HCT116 (cell line): ENCODE data around the gene CALML6. TPM values are rescaled to one million over a fixed set of nuclear protein-coding genes. Genes with fewer than 3 reads are reported as not detected.

Experiments
- ATAC-seq: fragments of 200-7000 bp; cut with Tn5 transposase; 2 replicates; pipeline ENCODE4 v1.9.1; 2020; ENCODE audit warnings: mild to moderate bottlenecking, moderate library complexity
- BruUV-seq: library from RNA; stranded (reverse); fragments of 400-500 nt; replicated peaks from 2 replicates; lab custom pipeline; 2021; lab: Mats Ljungman, UMichigan
- CTCF ChIA-PET: fragments of 300-600 bp; sonication (Branson Sonifier 250); formaldehyde crosslinking; loops from one replicate; lab custom pipeline; 2021; ENCODE audit warnings: antibody characterized with exemption; lab: Charles Lee
- POLR2A ChIA-PET: fragments of 300-600, 350-600 bp; sonication (Branson Sonifier 250); formaldehyde crosslinking; loops from one replicate; lab custom pipeline; 2021; ENCODE audit warnings: antibody characterized with exemption; lab: Charles Lee
- RAD21 ChIA-PET, 2 experiments: fragments of 300-600 bp; sonication (Branson Sonifier 250); formaldehyde crosslinking; loops; one replicate each; lab custom pipeline; 2023; ENCODE audit warnings: low total read pairs in 2 of 2; ENCODE audit not compliant: uncharacterized antibody in 2 of 2, unreplicated experiment in 2 of 2, low non-redundant PET in 1 of 2; lab: Charles Lee
- DNase-seq: peaks from one replicate; pipeline ENCODE4 v3.0.0-alpha.2; 2010; ENCODE audit warnings: low read depth, low spot score
- H2AFZ ChIP-seq: fragments of 200-600 bp; shearing (Covaris generic), sonication (generic); 2 replicates; pipeline ENCODE4 v1.6.1; 2017; ENCODE audit warnings: low read depth, mixed run types, mixed read lengths, antibody characterized with exemption, low read length; ENCODE audit not compliant: poor library complexity, severe bottlenecking
- H3K27ac ChIP-seq: 2 replicates; pipeline ENCODE4 v1.5.1; 2012; ENCODE audit warnings: low read depth, low read length
- H3K27me3 ChIP-seq: fragments of 200-600 bp; sonication (generic); 2 replicates; pipeline ENCODE4 v1.6.1; 2016; ENCODE audit warnings: mixed run types, low read length, mixed read lengths; ENCODE audit not compliant: insufficient read depth
- H3K36me3 ChIP-seq, 2 experiments: fragments of 200-500 bp in 1 of 2; fragments of 200-600 bp in 1 of 2; sonication (Bioruptor generic) in 1 of 2; sonication (generic) in 1 of 2; 2 replicates each; pipeline versions ENCODE4 v1.5.1 to v1.6.1; 2014 to 2016; ENCODE audit warnings: low read length in 2 of 2, inconsistent platforms in 1 of 2, mixed read lengths in 1 of 2, mixed run types in 1 of 2; ENCODE audit not compliant: insufficient read depth in 2 of 2, control insufficient read depth in 1 of 2
- H3K4me1 ChIP-seq, 2 experiments: fragments of 200-600 bp in 1 of 2; sonication (generic) in 1 of 2; 2 replicates each; pipeline versions ENCODE4 v1.5.1 to v1.6.1; 2012 to 2017; ENCODE audit warnings: low read length in 2 of 2, inconsistent platforms in 1 of 2, mild to moderate bottlenecking in 1 of 2, mixed read lengths in 1 of 2, mixed run types in 1 of 2, moderate library complexity in 1 of 2; ENCODE audit not compliant: insufficient read depth in 2 of 2, control insufficient read depth in 1 of 2
- H3K4me2 ChIP-seq: fragments of 200-600 bp; sonication (generic); 2 replicates; pipeline ENCODE4 v1.6.1; 2017; ENCODE audit warnings: mixed run types, low read length, mixed read lengths
- H3K4me3 ChIP-seq, 2 experiments: fragments of 200-600 bp in 1 of 2; sonication (generic) in 1 of 2; replicated peaks in 1 of 2; 2 replicates each; pipeline ENCODE4 v1.5.1; 2011 to 2016; ENCODE audit warnings: low read length in 2 of 2, control low read depth in 1 of 2, low read depth in 1 of 2, mild to moderate bottlenecking in 1 of 2, mixed read lengths in 1 of 2, mixed run types in 1 of 2
- H3K79me2 ChIP-seq: fragments of 200-600 bp; sonication (generic); 2 replicates; pipeline ENCODE4 v1.6.1; 2017; ENCODE audit warnings: mild to moderate bottlenecking, mixed run types, low read length, moderate library complexity, mixed read lengths; ENCODE audit not compliant: insufficient read depth
- H3K9ac ChIP-seq: fragments of 200-600 bp; sonication (generic); 2 replicates; pipeline ENCODE4 v1.6.1; 2016; ENCODE audit warnings: low read length, mixed read lengths
- H3K9me2 ChIP-seq: fragments of 200-600 bp; sonication (generic), shearing (Covaris generic); 2 replicates; pipeline ENCODE4 v1.6.1; 2017; ENCODE audit warnings: mixed run types, mild to moderate bottlenecking, moderate library complexity; ENCODE audit not compliant: insufficient read depth
- H3K9me3 ChIP-seq, 2 experiments: fragments of 200-500 bp in 1 of 2; fragments of 200-600 bp in 1 of 2; sonication (Bioruptor generic) in 1 of 2; sonication (generic) in 1 of 2; 2 replicates each; pipeline ENCODE4 v1.6.1; 2014 to 2017; ENCODE audit warnings: low read length in 2 of 2, mixed read lengths in 2 of 2, inconsistent platforms in 1 of 2, low read depth in 1 of 2, mild to moderate bottlenecking in 1 of 2, mixed run types in 1 of 2, moderate library complexity in 1 of 2; ENCODE audit not compliant: control insufficient read depth in 1 of 2, insufficient read depth in 1 of 2
- H4K20me1 ChIP-seq: fragments of 200-600 bp; sonication (generic), shearing (Covaris generic); 2 replicates; pipeline ENCODE4 v1.6.1; 2017; ENCODE audit warnings: mixed run types, mild to moderate bottlenecking, moderate library complexity; ENCODE audit not compliant: insufficient read depth
- CEBPB ChIP-seq: IDR thresholded peaks from 2 replicates; pipeline ENCODE4 v1.6.1; 2012; ENCODE audit warnings: low read depth
- POLR2A ChIP-seq: IDR thresholded peaks from 2 replicates; pipeline ENCODE4 v1.7.0; 2011; ENCODE audit warnings: borderline replicate concordance; ENCODE audit not compliant: insufficient read depth, insufficient read length; ENCODE audit errors: extremely low read depth
- POLR2AphosphoS5 ChIP-seq: IDR thresholded peaks from 2 replicates; pipeline ENCODE4 v1.6.1; 2011; ENCODE audit warnings: mild to moderate bottlenecking, low read depth, low read length, moderate library complexity
- REST ChIP-seq: IDR thresholded peaks from 2 replicates; pipeline ENCODE4 v1.6.1; 2012; ENCODE audit warnings: low read depth
- ZFX ChIP-seq: fragments of 450-650 bp; IDR thresholded peaks from 2 replicates; pipeline ENCODE4 v1.6.1; 2017
- intact Hi-C: fragments of 100-400 bp; cut with micrococcal nuclease; formaldehyde crosslinking; loops from 2 replicates; pipeline ENCODE4 v1.10.0; 2022
- total RNA-seq: library from RNA; stranded (reverse); gene quantifications from one replicate; pipeline ENCODE4 v1.2.1, GENCODE V29; 2021; ENCODE audit not compliant: unreplicated experiment
- TF ChIP-seq, protein P1 (sequence below): IDR thresholded peaks from 2 replicates; pipeline ENCODE4 v1.6.1; 2012
- TF ChIP-seq, protein P2 (sequence below): IDR thresholded peaks from 2 replicates; pipeline ENCODE4 v1.6.1; 2012
- TF ChIP-seq, protein P3 (sequence below): IDR thresholded peaks from 2 replicates; pipeline ENCODE4 v1.6.1; 2011; ENCODE audit warnings: mild to moderate bottlenecking, low read length, moderate library complexity; ENCODE audit not compliant: insufficient replicate concordance; ENCODE audit errors: extremely low read depth

The CALML6 gene
- total RNA-seq, 1 experiment from 2014 or later = 2.3 TPM

GRCh38 chr1:1891349-1892078 is 23.5 kb upstream of the CALML6 start:
- RAD21 ChIA-PET = no interaction called here
- DNase-seq (peak; percentile 15), ATAC-seq (peak; percentile 68)
- H3K4me3 ChIP-seq = peak overlapping the region; percentile 61 to 68
- intact Hi-C loops = no loop called here
- H3K9me2 ChIP-seq = no peaks in the 10 kb centered on the region
- H3K27ac ChIP-seq = peak overlapping the region; percentile 69
- H4K20me1 ChIP-seq = peaks cover 23% of the 10 kb centered on the region; the same call in 1 of the 2 replicates
- H2AFZ ChIP-seq = no peak overlapping the region
- no peaks in the 10 kb centered on the region; a peak in 1 of 4 replicates for H3K36me3 ChIP-seq
- peak overlapping the region; percentile 78 for H3K9ac ChIP-seq
- CTCF ChIA-PET = interaction anchor here (1.3 kb wide), 1 partner anchor 17 kb away, joined by 4 read pairs; no protein-coding TSS in a partner anchor
- peaks cover 37% of the 10 kb centered on the region for H3K79me2 ChIP-seq
- no peaks in the 10 kb centered on the region for H3K9me3 ChIP-seq
- no TSS peak for BruUV-seq
- H3K27me3 ChIP-seq = no peaks in the 10 kb centered on the region
- TF ChIP-seq ZFX (peak; percentile 67; the same call in 1 of the 2 replicates), POLR2AphosphoS5 (peak; percentile 72), POLR2A (peak; percentile 56)
- TF ChIP-seq, protein P1, sequence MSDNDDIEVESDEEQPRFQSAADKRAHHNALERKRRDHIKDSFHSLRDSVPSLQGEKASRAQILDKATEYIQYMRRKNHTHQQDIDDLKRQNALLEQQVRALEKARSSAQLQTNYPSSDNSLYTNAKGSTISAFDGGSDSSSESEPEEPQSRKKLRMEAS = peak; percentile 32; the same call in 1 of the 2 replicates
- TF ChIP-seq, protein P2, sequence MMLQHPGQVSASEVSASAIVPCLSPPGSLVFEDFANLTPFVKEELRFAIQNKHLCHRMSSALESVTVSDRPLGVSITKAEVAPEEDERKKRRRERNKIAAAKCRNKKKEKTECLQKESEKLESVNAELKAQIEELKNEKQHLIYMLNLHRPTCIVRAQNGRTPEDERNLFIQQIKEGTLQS = no peak
- TF ChIP-seq, all 23 proteins: peak for 4
- POLR2A ChIA-PET = no interaction called here
- peak overlapping the region; percentile 84 for H3K4me2 ChIP-seq
- H3K4me1 ChIP-seq = peaks cover 35 to 56% of the 10 kb centered on the region in 2 experiments

- no peak for ATAC-seq
- Histone ChIP-seq H3K4me2 (peak overlapping the region; percentile 84), H3K9me3 (no peaks in the 10 kb centered on the region), H3K4me3 (peak overlapping the region; percentile 61 to 68), H2AFZ (no peak overlapping the region), H3K9me2 (no peaks in the 10 kb centered on the region), H3K4me1 (peaks cover 40 to 62% of the 10 kb centered on the region in 2 experiments), H3K79me2 (peaks cover 30% of the 10 kb centered on the region), H3K27ac (peak overlapping the region; percentile 60), H3K27me3 (no peaks in the 10 kb centered on the region), H3K9ac (peak overlapping the region; percentile 78), H4K20me1 (peaks cover 19% of the 10 kb centered on the region; the same call in 1 of the 2 replicates), H3K36me3 (no peaks in the 10 kb centered on the region; a peak in 1 of 4 replicates)
- DNase-seq = no peak
- ChIA-PET POLR2A (no interaction called here), CTCF (interaction anchor here (1.3 kb wide), 1 partner anchor 16 kb away, joined by 4 read pairs; no protein-coding TSS in a partner anchor), RAD21 (no interaction called here)
- intact Hi-C loops = no loop called here
- TSS peak; percentile 64 for BruUV-seq
- TF ChIP-seq REST (no peak), CEBPB (no peak)
- TF ChIP-seq, protein P3, sequence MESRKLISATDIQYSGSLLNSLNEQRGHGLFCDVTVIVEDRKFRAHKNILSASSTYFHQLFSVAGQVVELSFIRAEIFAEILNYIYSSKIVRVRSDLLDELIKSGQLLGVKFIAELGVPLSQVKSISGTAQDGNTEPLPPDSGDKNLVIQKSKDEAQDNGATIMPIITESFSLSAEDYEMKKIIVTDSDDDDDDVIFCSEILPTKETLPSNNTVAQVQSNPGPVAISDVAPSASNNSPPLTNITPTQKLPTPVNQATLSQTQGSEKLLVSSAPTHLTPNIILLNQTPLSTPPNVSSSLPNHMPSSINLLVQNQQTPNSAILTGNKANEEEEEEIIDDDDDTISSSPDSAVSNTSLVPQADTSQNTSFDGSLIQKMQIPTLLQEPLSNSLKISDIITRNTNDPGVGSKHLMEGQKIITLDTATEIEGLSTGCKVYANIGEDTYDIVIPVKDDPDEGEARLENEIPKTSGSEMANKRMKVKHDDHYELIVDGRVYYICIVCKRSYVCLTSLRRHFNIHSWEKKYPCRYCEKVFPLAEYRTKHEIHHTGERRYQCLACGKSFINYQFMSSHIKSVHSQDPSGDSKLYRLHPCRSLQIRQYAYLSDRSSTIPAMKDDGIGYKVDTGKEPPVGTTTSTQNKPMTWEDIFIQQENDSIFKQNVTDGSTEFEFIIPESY = no peak
These were observed 22.8 kb upstream of the CALML6 start for GRCh38 chr1:1892079-1892762.
